HG03460 (cell line): ENCODE data around the gene GRHPR.

ENCODE experiments used
- ATAC-seq: cut with Tn5 transposase; IDR thresholded peaks from one replicate; pipeline ENCODE4 v1.9.1; 2021; ENCODE audit not compliant: unreplicated experiment

Gene GRHPR

GRCh38 chr9:37398464-37399025 is 24.0 kb upstream of the GRHPR start:
- ATAC-seq, result no peak

- ATAC-seq, result no peak
Observed at GRCh38 chr9:37399336-37399735, 23.2 kb upstream of the GRHPR start.

- no peak for ATAC-seq
Observed at GRCh38 chr9:37404590-37404989, 17.9 kb upstream of the GRHPR start.

- no peak for ATAC-seq
Observed at GRCh38 chr9:37405350-37405749, 17.1 kb upstream of the GRHPR start.

GRCh38 chr9:37405764-37406380 is 16.6 kb upstream of the GRHPR start:
- no peak for ATAC-seq

GRCh38 chr9:37406603-37407401 is 15.7 kb upstream of the GRHPR start:
- ATAC-seq, result no peak

GRCh38 chr9:37407468-37407867 is 15.0 kb upstream of the GRHPR start:
- no peak for ATAC-seq

- peak; percentile 84 for ATAC-seq
Observed at GRCh38 chr9:37408933-37409710, 13.4 kb upstream of the GRHPR start.

GRCh38 chr9:37410354-37410861 is 12.1 kb upstream of the GRHPR start:
- no peak for ATAC-seq

GRCh38 chr9:37410969-37411785 is 11.3 kb upstream of the GRHPR start:
- no peak for ATAC-seq

- no peak for ATAC-seq
Observed at GRCh38 chr9:37412431-37413151, 9.9 kb upstream of the GRHPR start.

- no peak for ATAC-seq
Observed at GRCh38 chr9:37413311-37413710, 9.2 kb upstream of the GRHPR start.

GRCh38 chr9:37414503-37414943 is 8.0 kb upstream of the GRHPR start:
- no peak for ATAC-seq

- ATAC-seq, result no peak
Observed at GRCh38 chr9:37415011-37415719, 7.3 kb upstream of the GRHPR start.

- no peak for ATAC-seq
Observed at GRCh38 chr9:37417252-37417803, 5.2 kb upstream of the GRHPR start.

GRCh38 chr9:37417857-37418618 is 4.5 kb upstream of the GRHPR start:
- ATAC-seq, result peak; percentile 30

- ATAC-seq, result no peak
Observed at GRCh38 chr9:37419204-37419603, 3.3 kb upstream of the GRHPR start.
